Activated T-helper 9 cell treated with anti-CD3 and anti-CD28 coated beads, Interleukin-2, amount 50 U/mL, for 16 hours (primary cell): ENCODE data around the gene CLUH.
"Not testable (repeated sequence)": the region's sequence is repeated elsewhere in the genome, so short reads cannot be mapped to it uniquely, and the experiment has no call there.

Experiments
- DNase-seq: peaks from one replicate; pipeline ENCODE4 v3.0.0-alpha.2; 2020; ENCODE audit warnings: low read depth

Gene CLUH

DNA sequence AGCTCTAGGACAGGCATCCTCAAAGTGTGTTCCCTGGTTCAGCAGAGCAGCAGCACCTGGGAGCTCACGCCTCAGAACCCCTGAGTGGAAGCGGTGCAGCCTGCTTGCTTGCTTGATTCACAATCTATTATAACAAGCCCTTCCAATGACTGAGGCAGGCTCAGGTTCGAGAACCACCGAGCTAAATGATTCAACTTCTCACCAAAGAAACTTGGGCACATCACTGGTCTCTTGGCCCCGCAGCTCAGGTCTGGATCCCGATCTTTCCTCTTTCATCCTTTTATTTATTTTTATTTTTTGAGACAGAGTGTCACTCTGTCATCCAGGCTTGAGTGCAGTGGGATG lies 24.5 kb downstream of the CLUH start:
- DNase-seq = no peak

DNA sequence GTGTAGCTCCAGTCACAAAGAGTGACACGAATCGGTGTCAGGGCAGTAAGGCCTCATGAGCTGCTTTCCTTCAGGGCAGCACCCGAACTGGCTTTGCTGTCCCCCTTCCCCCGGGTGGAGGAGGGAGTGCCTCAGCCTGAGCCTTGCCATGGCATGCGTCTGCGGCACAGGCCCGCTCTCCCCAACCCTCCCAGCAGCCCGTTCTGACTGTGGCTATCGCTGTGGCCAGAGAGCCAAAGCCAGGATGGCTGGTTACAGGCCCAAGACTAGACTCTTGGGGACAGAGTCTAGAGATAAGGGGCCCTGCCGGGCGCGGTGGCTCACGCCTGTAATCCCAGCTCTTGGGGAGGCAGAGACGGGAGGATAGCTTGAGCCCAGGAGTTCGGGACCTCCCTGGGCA lies 25.9 kb downstream of the CLUH start:
- no peak for DNase-seq

DNA sequence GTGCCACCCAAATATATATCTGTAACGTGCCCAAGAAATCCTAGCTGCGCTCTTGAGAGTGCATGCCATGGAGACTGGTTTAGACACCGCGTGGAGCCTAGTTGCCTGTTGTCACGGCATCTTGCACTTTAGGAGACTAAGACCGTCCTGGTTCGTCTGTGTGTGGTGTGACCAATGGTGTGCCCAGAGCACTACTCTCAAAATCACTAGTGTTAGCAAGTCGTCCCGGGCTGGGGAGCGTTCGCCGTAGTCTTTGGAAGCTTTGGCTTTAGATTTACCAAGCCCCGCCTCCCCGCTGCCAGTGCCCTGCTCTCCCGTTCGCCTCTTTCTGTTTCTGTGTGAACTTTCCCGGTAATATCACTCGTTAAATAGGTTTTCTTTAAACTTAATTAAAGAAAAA lies 27.0 kb downstream of the CLUH start:
- DNase-seq = no peak

DNA sequence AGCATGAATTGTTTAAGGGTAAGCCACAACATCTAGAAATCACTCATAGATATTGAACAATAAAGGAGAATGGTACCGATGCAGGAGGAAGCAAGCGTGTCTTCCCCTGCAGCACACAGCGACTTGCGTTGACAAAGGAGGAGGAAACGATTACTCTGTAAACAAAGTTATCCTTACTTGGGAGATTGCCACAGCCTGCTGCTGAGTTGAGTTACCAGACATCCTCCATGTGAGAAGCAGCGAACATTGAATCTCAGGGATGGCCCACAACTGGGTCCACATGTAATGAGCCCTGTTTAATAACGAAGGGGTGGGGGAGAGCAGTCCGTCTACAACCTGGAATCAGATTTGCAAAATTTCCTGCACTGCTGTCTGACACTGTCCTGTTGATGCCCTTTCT lies 27.7 kb downstream of the CLUH start:
- DNase-seq = no peak

DNA sequence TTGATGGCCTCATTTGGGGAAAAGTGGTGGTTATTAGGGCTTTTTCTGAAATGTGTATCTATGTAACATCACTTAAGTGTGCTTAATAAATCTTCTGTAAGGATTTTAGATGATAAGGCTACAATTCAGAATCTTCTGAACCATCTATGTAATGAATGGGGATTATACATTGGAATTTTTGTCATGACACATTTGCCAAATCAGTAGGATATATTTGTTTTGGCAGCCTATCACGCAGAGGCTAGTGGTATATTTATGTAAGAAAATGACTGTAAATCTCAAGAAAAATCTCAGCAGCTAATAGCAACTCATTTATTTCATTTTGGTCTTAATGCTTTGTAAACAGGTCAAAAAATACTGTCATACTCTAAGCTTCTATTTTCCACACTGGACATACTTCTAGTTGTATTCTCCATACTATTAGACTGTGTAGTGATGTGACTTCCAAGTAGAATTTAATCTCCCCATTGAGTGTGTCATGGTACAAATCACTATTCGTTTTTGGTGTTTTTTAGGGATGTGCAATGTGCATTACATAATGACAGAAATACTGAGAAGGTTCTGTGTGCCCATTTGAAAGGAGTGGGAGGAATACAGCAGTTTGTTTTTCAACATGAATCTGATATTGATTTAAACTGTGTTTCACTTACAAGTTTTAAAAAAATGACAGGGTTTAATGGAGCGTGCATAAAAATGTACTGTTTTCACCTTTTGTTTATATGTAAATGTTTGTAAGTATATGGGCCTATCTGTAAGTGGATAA lies 29.2 kb downstream of the CLUH start:
- DNase-seq = no peak

DNA sequence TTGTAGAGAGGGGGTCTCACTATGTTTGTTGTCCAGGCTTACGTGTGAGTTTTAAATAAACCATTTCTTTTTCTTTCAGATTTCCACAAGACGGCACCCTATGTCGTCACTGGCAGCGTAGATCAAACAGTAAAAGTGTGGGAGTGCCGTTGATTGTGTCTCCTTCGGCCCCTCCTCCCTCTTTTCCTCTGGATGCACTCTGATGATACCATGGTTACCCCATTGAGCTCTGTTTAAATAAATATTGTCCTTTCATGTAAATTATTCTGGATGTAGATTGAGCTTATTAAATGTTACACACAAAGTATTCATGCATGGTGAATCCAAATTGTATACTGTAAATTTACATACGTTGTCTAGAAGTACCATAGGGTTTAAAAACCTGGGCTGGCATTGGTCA lies 29.9 kb downstream of the CLUH start:
- no peak for DNase-seq

DNA sequence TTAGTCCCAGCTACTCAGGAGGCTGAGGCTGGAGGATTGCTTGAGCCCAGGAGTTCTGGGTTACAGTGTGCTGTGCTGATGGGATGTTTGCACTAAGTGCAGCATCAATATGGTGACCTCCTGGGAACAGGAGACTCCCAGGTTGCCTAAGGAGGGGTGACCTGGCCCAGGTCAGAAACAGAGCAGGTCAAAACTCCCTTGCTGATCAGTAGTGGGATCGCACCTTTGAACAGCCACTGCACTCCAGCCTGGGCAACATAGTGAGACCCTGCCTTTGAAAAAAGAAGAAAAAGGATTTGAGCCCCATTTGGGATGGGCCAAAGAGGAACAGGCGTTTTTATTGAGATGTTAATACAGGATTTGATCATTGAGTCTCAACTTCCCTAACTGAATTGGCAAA lies 30.6 kb downstream of the CLUH start:
- no peak for DNase-seq

DNA sequence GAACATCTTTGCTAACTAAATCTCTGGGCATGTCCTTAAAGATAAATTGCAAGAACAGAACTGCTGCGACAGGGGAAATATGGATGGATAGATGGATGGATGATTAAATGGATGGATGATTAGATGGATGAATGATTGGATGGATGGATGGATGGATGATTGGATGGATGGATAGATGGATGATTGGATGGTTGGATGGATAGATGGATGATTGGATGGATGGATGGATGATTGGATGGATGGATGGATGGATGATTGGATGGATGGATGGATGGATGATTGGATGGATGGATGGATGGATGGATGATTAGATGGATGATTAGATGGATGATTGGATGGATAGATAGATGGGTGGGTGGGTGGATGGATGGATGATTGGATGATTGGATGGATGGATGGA lies 32.3 kb downstream of the CLUH start:
- not testable (repeated sequence) for DNase-seq

DNA sequence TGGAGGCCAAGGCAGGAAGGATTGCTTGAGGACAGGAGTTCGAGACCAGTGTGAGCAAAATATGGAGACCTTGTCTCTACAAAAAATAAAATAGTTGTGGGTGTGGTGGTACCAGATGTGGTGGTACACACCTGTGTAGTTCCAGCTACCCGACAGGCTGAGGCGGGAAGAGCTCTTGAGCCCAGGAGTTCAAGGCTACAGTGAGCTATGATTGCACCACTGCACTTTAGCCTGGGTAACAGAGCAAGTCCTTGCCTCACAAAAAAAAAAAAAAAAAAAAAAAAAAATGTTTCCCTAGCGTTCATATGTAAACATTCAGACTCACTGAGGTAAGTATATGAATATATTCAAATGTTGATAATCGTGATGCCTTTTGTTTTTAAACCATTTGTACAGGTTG lies 39.5 kb downstream of the CLUH start:
- no peak for DNase-seq

DNA sequence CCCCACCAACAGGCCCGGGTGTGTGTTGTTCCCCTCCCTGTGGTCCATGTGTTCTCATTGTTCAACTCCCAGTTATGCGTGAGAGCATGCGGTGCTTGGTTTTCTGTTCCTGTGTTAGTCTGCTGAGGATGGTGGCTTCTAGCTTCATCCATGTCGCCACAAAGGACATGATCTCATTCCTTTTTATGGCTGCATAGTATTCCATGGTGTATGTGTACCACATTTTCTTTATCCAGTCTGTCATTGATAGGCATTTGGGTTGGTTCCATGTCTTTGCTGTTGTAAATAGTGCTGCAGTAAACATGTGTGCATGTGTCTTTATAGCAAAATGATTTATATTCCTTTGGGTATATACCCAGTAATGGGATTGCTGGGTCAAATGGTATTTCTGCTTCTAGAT lies 51.2 kb downstream of the CLUH start:
- not testable (repeated sequence) for DNase-seq

DNA sequence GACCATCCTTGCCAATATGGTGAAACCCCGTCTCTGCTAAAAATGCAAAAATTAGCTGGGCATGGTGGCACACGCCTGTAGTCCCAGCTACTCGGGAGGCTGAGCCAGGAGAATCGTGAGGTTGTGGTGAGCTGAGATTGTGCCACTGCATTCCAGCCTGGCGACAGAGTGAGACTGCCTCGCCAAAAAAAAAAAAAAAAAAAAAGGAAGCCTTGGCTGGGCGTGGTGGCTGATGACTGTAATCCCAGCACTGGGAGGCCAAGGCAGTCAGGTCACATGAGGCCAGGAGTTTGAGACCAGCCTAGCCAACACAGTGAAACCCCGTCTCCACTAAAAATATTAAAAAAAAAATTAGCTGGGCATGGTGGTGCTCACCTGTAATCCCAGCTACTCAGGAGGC lies 52.2 kb downstream of the CLUH start:
- DNase-seq = not testable (repeated sequence)

DNA sequence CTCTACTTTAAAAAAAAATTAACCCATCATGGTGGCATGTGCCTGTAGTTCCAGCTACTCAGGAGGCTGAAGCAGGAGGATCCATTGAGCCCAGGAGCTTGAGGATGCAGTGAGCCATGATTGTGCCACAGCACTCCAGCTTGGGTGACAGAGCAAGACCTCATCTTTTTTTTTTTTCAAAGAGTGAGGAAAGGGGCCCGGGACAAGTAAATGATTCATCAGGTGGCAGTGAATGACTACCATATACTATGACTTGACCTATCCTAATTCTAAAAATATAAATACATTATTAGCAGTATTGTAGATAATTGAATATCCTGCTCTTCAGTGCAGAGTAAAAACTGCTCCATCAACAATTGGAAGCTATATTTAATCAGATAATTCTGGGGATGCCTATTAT lies 55.3 kb downstream of the CLUH start:
- DNase-seq = no peak

DNA sequence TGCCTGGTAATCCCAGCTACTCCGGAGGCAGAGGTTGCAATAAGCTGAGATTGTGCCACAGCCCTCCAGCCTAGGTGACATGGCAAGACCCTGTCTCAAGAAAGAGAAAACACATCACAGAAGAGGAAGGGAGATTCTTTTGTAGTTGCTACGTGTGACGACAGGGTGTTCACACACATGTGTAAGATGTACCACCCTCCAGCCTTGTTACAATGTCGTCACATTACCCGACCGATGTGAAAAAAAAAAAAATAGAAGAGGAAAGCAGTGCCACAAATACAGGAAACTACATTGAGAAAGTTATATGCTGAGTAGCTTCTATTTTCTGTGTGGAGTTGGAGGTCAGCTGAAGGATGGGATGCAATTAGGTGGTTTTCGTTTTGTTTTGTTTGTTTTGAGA lies 56.0 kb downstream of the CLUH start:
- DNase-seq = no peak

DNA sequence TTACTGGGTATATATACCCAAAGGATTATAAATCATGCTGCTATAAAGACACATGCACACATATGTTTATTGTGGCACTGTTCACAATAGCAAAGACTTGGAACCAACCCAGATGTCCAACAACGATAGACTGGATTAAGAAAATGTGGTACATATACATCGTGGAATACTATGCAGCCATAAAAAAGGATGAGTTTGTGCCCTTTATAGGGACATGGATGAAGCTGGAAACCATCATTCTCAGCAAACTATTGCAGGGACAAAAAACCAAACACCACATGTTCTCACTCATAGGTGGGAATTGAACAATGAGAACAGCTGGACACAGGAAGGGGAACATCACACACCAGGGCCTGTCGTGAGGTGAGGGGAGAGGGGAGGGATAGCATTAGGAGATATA lies 58.7 kb downstream of the CLUH start:
- not testable (repeated sequence) for DNase-seq

DNA sequence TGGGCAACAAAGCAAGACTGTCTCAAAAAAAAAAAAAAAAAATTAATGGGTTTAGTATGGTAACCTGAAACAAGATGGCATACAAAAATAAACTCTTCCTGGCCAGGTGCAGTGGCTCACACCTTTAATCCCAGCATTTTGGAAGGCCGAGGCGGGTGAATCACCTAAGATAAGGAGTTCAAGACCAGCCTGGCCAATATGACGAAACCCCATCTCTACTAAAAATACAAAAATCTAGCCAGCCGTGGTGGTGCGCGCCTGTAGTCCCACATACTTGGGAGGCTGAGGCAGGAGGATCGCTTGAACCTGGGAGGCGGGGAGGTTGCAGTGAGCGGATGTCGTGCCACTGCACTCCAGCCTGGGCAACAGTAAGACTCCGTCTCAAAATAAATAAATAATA lies 62.4 kb downstream of the CLUH start:
- DNase-seq = no peak

DNA sequence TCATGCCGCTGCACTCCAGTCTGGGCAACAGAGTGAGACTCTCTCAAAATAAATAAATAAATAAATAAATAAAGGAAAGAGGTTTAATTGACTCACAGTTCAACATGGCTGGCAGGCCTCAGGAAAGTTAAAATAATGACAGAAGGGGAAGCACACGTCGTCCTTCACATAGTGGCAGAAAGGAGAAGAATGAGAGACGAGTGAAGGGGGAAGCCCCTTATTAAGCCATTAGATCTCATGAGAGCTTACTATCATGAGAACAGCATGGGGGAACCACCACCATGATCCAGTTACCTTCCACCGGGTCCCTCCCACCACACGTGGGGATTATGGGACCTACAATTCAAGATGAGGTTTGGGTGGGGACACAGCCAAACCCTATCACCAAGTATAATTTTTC lies 63.6 kb downstream of the CLUH start:
- no peak for DNase-seq

DNA sequence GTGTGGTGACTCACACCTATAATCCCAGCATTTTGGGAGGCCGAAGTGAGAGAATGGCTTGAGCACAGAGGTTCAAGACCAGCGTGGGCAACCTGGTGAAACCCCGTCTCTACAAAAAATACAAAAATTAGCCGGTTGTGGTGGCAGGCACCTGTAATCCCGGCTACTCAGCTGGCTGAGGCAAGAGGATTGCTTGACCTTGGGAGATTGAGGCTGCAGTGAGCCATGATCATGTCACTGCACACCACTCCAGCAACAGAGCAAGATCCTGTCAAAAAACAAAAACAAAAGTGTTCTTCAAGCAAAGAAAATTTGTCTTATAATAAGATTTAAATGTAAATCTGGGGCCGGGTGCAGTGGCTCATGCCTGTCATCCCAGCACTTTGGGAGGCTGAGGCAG lies 66.6 kb downstream of the CLUH start:
- no peak for DNase-seq
